Kidney epithelial cell (primary cell): ENCODE results near the gene SLC4A11. TPM values are rescaled to one million over a fixed set of nuclear protein-coding genes. Genes with fewer than 3 reads are reported as not detected.

Experiments
- DNase-seq: peaks from one replicate; pipeline ENCODE4 v3.0.0-alpha.2; 2010; ENCODE audit warnings: low read depth
- H3K27me3 ChIP-seq: 2 replicates; pipeline ENCODE4 v1.6.0; 2011; ENCODE audit warnings: low read length; ENCODE audit not compliant: control insufficient read depth, insufficient read depth
- H3K36me3 ChIP-seq: 2 replicates; pipeline ENCODE4 v1.5.1; 2011; ENCODE audit warnings: low read length; ENCODE audit not compliant: control insufficient read depth, insufficient read depth
- H3K4me3 ChIP-seq: 2 replicates; pipeline ENCODE4 v1.5.1; 2011; ENCODE audit warnings: low read depth, mild to moderate bottlenecking, control low read depth, low read length
- total RNA-seq: library from RNA; depleted of rRNA; stranded (reverse); fragments of >200 nt; gene quantifications from 2 replicates; pipeline ENCODE4 v1.2.3, GENCODE V29; 2015
- TF ChIP-seq, protein P1 (sequence below): IDR thresholded peaks from 2 replicates; pipeline ENCODE4 v1.5.1; 2011; ENCODE audit warnings: mild to moderate bottlenecking, moderate library complexity, low read length, control low read depth, inconsistent platforms; ENCODE audit not compliant: insufficient read depth, poor library complexity, severe bottlenecking

Gene SLC4A11
- total RNA-seq, 1 donor from 2014 or later: 8.5 TPM

DNA sequence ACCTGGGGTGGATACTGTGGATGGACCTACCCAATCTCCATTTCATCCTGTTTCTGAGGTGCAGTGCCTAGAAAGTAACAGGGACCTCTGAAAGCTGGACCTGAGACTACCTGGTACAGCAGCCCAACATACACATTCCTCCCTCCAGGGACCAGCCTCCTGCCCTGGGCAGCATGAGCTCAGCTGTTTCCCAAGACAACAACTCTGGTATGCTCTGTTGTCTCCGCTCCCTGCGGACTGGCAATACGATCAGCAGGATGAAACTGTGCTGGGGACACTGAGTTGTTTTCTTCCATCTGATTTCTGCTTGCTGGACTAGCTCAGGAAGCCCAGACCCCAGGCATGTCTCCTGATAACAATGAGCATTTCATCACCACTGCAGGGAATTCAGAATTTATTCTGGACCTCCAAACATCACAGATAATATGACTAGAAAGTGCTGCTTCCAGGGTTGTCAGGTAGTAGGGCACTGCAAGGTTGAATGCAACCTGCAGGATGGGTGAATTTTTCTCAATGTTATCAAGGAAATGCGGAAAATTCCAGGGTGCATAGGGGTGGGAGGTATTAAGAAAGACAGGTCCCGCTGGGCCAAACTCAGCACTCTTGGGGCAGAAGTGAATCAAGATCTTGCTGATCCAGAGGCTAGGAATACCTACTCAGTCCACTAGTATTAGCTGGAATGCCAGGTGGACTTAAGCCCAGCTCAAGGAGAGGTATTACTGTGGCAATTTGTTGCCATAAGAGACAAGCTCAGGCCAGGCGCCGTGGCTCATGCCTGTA lies 38.9 kb upstream of the SLC4A11 start:
- no peak overlapping the region for H3K4me3 ChIP-seq
- H3K36me3 ChIP-seq: peaks cover 5% of the 10 kb centered on the region
- no peaks in the 10 kb centered on the region for H3K27me3 ChIP-seq
- TF ChIP-seq, protein P1, sequence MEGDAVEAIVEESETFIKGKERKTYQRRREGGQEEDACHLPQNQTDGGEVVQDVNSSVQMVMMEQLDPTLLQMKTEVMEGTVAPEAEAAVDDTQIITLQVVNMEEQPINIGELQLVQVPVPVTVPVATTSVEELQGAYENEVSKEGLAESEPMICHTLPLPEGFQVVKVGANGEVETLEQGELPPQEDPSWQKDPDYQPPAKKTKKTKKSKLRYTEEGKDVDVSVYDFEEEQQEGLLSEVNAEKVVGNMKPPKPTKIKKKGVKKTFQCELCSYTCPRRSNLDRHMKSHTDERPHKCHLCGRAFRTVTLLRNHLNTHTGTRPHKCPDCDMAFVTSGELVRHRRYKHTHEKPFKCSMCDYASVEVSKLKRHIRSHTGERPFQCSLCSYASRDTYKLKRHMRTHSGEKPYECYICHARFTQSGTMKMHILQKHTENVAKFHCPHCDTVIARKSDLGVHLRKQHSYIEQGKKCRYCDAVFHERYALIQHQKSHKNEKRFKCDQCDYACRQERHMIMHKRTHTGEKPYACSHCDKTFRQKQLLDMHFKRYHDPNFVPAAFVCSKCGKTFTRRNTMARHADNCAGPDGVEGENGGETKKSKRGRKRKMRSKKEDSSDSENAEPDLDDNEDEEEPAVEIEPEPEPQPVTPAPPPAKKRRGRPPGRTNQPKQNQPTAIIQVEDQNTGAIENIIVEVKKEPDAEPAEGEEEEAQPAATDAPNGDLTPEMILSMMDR: no peak
- no peak for DNase-seq

DNA sequence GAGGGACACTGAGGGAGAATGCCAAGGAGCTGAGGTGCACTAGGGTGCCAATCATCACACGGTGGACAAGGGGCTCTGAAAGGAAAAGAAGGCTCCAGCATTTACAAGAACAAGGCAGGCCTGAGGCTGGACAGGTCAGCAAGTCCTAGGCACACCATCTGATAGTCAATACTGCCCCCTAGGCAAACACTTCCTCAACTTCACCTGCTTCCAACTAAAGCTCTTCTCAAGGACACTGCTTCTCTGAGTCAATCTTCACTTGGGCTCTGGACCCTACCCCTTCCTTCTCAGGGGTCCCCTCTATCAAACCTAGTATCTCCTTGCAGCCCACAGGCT lies 37.7 kb upstream of the SLC4A11 start:
- H3K27me3 ChIP-seq: no peaks in the 10 kb centered on the region
- H3K36me3 ChIP-seq: peaks cover 4% of the 10 kb centered on the region
- TF ChIP-seq, protein P1: no peak
- DNase-seq: no peak
- H3K4me3 ChIP-seq: no peak overlapping the region

DNA sequence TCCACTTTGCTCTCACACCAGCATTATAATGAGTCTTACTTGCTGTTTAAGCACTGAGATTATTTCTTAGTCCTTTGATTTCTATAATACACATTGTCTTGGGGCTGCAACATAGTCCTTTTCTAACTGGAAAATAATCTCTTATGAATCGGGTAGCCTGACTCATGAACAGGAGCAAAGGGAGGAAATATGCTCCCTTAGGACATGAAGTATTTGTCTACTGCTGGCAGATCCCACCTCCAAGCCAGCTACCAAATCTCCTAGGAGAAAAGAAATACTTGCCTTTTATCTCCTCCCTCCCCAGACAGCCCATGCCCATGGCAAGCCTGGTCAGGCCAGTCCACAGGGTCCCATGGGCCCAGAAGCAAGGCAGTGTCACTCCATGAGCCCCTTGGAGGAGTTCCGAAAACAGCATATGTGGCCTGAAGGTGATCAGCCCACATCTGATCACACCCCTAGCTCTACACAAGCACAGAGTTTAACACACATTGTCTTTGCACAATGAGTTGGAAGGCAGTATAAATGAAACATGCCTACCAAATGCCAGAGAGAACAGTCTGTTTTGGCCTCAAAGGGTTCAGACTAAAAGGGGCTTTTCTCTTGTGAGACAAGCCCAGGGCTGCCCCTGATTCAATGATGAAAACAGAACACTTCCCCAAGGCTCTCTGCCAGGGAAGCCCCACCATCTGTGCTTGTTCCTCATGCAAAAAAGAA lies 37.1 kb upstream of the SLC4A11 start:
- TF ChIP-seq, protein P1: no peak
- Histone ChIP-seq H3K36me3 (peaks cover 3% of the 10 kb centered on the region), H3K4me3 (no peak overlapping the region), H3K27me3 (no peaks in the 10 kb centered on the region)
- no peak for DNase-seq

DNA sequence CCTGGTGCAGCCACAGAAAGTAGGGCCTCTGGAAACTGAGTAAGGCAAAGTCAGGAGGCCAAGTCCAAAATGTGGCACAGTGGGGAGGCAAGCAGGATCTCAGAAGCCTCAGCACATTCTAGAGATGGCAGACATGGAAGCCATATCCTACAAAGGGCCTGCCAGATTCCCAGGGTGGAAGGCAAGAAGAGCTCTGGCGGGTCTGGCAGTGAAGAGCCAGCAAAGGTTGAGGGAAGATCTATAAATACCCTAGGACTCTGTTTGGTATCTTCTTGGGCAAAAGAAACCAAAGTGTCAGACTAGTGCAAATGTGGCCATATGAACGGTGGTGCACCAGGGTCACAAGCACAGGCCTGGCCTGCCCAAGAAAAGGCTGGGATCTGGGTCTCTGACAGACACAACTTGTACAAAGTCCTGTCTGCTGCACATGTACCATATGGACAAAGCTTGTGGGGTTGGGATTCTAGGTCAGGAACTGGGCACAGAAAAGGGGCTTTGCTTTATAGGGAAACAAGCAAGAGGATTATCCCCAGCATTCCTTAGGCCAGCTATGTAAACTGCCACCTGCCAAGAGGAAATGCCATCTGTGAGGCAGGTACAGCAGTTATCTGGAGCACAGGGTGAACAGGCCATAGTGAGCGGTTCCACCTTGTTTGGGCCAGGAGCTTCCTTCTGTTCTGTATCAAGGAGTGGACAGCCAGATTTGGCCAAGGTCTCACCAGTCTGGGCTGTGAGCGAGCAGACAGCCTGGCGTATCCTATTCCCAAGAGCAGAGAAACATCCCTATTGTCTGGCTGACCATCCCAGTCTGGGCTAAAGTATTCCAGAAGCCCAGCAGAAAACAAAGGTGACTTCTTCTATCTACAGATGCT lies 36.3 kb upstream of the SLC4A11 start:
- DNase-seq: no peak
- H3K36me3 ChIP-seq: peaks cover 3% of the 10 kb centered on the region
- H3K27me3 ChIP-seq: no peaks in the 10 kb centered on the region
- no peak overlapping the region for H3K4me3 ChIP-seq
- TF ChIP-seq, protein P1: no peak

DNA sequence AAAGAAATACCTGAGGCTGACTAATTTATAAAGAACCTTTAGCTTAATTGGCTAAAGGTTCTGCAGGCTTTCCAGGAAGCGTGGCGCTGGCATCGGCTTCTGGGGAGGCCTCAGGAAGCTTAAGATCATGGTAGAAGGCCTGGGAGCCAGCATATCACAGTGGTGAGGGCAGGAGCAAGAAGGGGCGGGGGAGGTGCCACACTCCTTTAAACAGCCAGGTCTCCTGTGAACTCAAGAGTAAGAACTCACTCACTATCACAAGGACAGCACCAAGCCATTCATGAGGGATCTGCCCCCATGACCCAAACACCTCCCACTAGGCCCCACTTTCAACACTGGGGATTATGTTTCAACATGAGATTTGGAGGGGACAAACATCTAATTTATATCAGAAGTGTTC lies 34.4 kb upstream of the SLC4A11 start:
- no peak for DNase-seq
- H3K36me3 ChIP-seq: peaks cover 3% of the 10 kb centered on the region
- TF ChIP-seq, protein P1: no peak

More for the DNA sequence above, 34.4 kb upstream of the SLC4A11 start:
- Histone ChIP-seq H3K27me3 (no peaks in the 10 kb centered on the region), H3K4me3 (no peak overlapping the region)
